Liver (tissue), 9 donors: ENCODE measurements around the gene ALB. TPM values are rescaled to one million over a fixed set of nuclear protein-coding genes. Genes with fewer than 3 reads are reported as not detected.

Experiments used
- DNase-seq: peaks from one replicate; pipeline ENCODE4 v3.0.0-alpha.2; 2017; ENCODE audit warnings: low spot score
- H3K27ac ChIP-seq, 2 donors: one replicate each; pipeline ENCODE4 v1.7.0; 2013; ENCODE audit warnings: inconsistent platforms in 2 of 2, low read length in 2 of 2, control low read depth in 1 of 2, low read depth in 1 of 2, mild to moderate bottlenecking in 1 of 2
- H3K27me3 ChIP-seq, 4 donors: one replicate each; pipeline versions ENCODE4 v1.6.1 to v1.7.0; 2013; ENCODE audit warnings: low read length in 3 of 4, inconsistent platforms in 1 of 4, mild to moderate bottlenecking in 1 of 4, moderate library complexity in 1 of 4; ENCODE audit not compliant: control insufficient read depth in 4 of 4, insufficient read depth in 4 of 4
- H3K36me3 ChIP-seq, 4 donors: one replicate each; pipeline versions ENCODE4 v1.6.1 to v1.7.0; 2013; ENCODE audit warnings: low read length in 3 of 4, mild to moderate bottlenecking in 3 of 4, low read depth in 1 of 4, moderate library complexity in 1 of 4; ENCODE audit not compliant: control insufficient read depth in 4 of 4, insufficient read depth in 3 of 4
- H3K4me1 ChIP-seq, 4 donors: one replicate each; pipeline versions ENCODE4 v1.6.1 to v1.7.0; 2013; ENCODE audit warnings: low read length in 3 of 4, mild to moderate bottlenecking in 3 of 4, moderate library complexity in 1 of 4; ENCODE audit not compliant: control insufficient read depth in 4 of 4, insufficient read depth in 4 of 4
- H3K4me3 ChIP-seq, 3 donors: one replicate each; pipeline versions ENCODE4 v1.6.1 to v1.7.0; 2013; ENCODE audit warnings: low read length in 3 of 3, control low read depth in 1 of 3, low read depth in 1 of 3, mild to moderate bottlenecking in 1 of 3
- H3K9ac ChIP-seq, 2 donors: one replicate each; pipeline ENCODE4 v1.7.0; 2013; ENCODE audit warnings: low read length in 2 of 2, mild to moderate bottlenecking in 2 of 2, moderate library complexity in 2 of 2, control low read depth in 1 of 2, low read depth in 1 of 2
- H3K9me3 ChIP-seq, 4 donors: one replicate each; pipeline versions ENCODE4 v1.6.1 to v1.7.0; 2013; ENCODE audit warnings: low read length in 3 of 4; ENCODE audit not compliant: control insufficient read depth in 4 of 4
- ATF3 ChIP-seq: IDR thresholded peaks from 2 replicates; pipeline ENCODE4 v1.6.1; 2016; ENCODE audit warnings: antibody characterized with exemption
- CTCF ChIP-seq: fragments of 150-350 bp; IDR thresholded peaks from 2 replicates; pipeline ENCODE4 v1.5.1; 2017; ENCODE audit warnings: improper control_type of control experiment, low read depth, low read length; ENCODE audit not compliant: missing input control
- EGR1 ChIP-seq, 2 donors: IDR thresholded peaks; 2 replicates each; pipeline ENCODE4 v1.6.1; 2016 to 2018; ENCODE audit warnings: antibody characterized with exemption in 2 of 2, low read depth in 2 of 2
- FOXA1 ChIP-seq: IDR thresholded peaks from 2 replicates; pipeline ENCODE4 v1.6.1; 2016; ENCODE audit warnings: antibody characterized with exemption
- FOXA2 ChIP-seq: IDR thresholded peaks from 2 replicates; pipeline ENCODE4 v1.6.1; 2016; ENCODE audit warnings: antibody characterized with exemption
- GABPA ChIP-seq, 2 donors: IDR thresholded peaks in 1 of 2; conservative IDR thresholded peaks in 1 of 2; 2 replicates each; pipeline ENCODE4 v1.6.1; 2016; ENCODE audit warnings: antibody characterized with exemption in 2 of 2, mild to moderate bottlenecking in 1 of 2, moderate library complexity in 1 of 2
- HNF4A ChIP-seq, 2 donors: conservative IDR thresholded peaks; 2 replicates each; pipeline ENCODE4 v1.6.1; 2016; ENCODE audit warnings: antibody characterized with exemption in 2 of 2, mild to moderate bottlenecking in 2 of 2
- HNF4G ChIP-seq: IDR thresholded peaks from 2 replicates; pipeline ENCODE4 v1.6.1; 2016; ENCODE audit warnings: antibody characterized with exemption
- JUND ChIP-seq, 2 donors: IDR thresholded peaks; 2 replicates each; pipeline ENCODE4 v1.6.1; 2016; ENCODE audit warnings: antibody characterized with exemption in 2 of 2
- MAX ChIP-seq: IDR thresholded peaks from 2 replicates; pipeline ENCODE4 v1.6.1; 2016; ENCODE audit warnings: antibody characterized with exemption
- NR2F2 ChIP-seq: IDR thresholded peaks from 2 replicates; pipeline ENCODE4 v1.6.1; 2016; ENCODE audit warnings: antibody characterized with exemption
- RAD21 ChIP-seq, 2 donors: IDR thresholded peaks; 2 replicates each; pipeline ENCODE4 v1.6.1; 2016; ENCODE audit warnings: antibody characterized with exemption in 2 of 2, mild to moderate bottlenecking in 2 of 2
- REST ChIP-seq: IDR thresholded peaks from 2 replicates; pipeline ENCODE4 v1.6.1; 2016; ENCODE audit warnings: antibody characterized with exemption, mild to moderate bottlenecking
- RXRA ChIP-seq, 2 donors: IDR thresholded peaks; 2 replicates each; pipeline ENCODE4 v1.6.1; 2017 to 2018; ENCODE audit warnings: antibody characterized with exemption in 2 of 2, mild to moderate bottlenecking in 1 of 2
- SP1 ChIP-seq: IDR thresholded peaks from 2 replicates; pipeline ENCODE4 v1.6.1; 2018; ENCODE audit warnings: antibody characterized with exemption, mild to moderate bottlenecking
- TAF1 ChIP-seq: conservative IDR thresholded peaks from 2 replicates; pipeline ENCODE4 v1.6.1; 2016; ENCODE audit warnings: antibody characterized with exemption, mild to moderate bottlenecking
- YY1 ChIP-seq: IDR thresholded peaks from 2 replicates; pipeline ENCODE4 v1.6.1; 2016; ENCODE audit warnings: antibody characterized with exemption, mild to moderate bottlenecking
- ZBTB33 ChIP-seq: IDR thresholded peaks from 2 replicates; pipeline ENCODE4 v1.6.1; 2016; ENCODE audit warnings: antibody characterized with exemption
- WGBS: extraction: QIAGEN DNeasy Blood & Tissue Kit; methylation state at CpG from one replicate; pipeline ENCODE4 v1.1.7; 2013; 5-methylcytosine and 5-hydroxymethylcytosine counted together
- polyA plus RNA-seq, 2 donors: library from polyadenylated mRNA; stranded (reverse) in 1 of 2; unstranded in 1 of 2; fragments of 200-250 nt in 1 of 2; fragments of >200 nt in 1 of 2; fragmentation: Nextera tagmentation in 1 of 2; extraction: Ambion mirVana in 1 of 2; gene quantifications; one replicate each; pipeline versions ENCODE4 v1.2.1 to v1.2.3, GENCODE V29; 2013 to 2015
- total RNA-seq, 2 donors: library from RNA; depleted of rRNA; stranded (reverse); fragments of >200 nt; gene quantifications; one replicate each; pipeline ENCODE4 v1.2.3, GENCODE V29; 2014
- donor health status: healthy.
- donor health status: healthy.
- donor health status: healthy.
- donor health status: healthy.
- donor health status: healthy.

Gene ALB
- total and polyA plus RNA-seq, 4 donors: 33,161 to 59,987 (median 35,513) TPM

GRCh38 chr4:73451404-73451803, 47.3 kb downstream of the ALB start:
- Histone ChIP-seq H3K9me3 (no peaks in the 10 kb centered on the region), H3K27ac (no peak overlapping the region), H3K36me3 (no peaks in the 10 kb centered on the region), H3K27me3 (no peaks in the 10 kb centered on the region), H3K9ac (no peak overlapping the region), H3K4me1 (peaks cover 0 to 33% (median 11%) of the 10 kb centered on the region in 4 donors), H3K4me3 (no peak overlapping the region)
- DNase-seq: no peak
- 55% methylated on average over 3 of the region's 3 CpGs for WGBS
- no peak for TF ChIP-seq HNF4G
- TF ChIP-seq TAF1: no peak
- TF ChIP-seq REST: no peak
- TF ChIP-seq SP1: peak; percentile 31
- no peak for TF ChIP-seq MAX
- no peak for TF ChIP-seq ZBTB33
- no peak for TF ChIP-seq CTCF
- TF ChIP-seq FOXA1: no peak
- no peak for TF ChIP-seq FOXA2
- TF ChIP-seq GABPA (IDR thresholded peaks at IDR 0.05 in 1 of 2, conservative IDR thresholded peaks at IDR 0.05 in 1 of 2): no peak
- TF ChIP-seq JUND (IDR thresholded peaks at IDR 0.05): no peak
- TF ChIP-seq EGR1 (IDR thresholded peaks at IDR 0.05; ENCODE audit: low read depth in 2 of 2): no peak
- TF ChIP-seq RAD21 (IDR thresholded peaks at IDR 0.05): peak in 1 of 2 donors; percentile 26
- no peak for TF ChIP-seq ATF3
- TF ChIP-seq NR2F2: no peak
- TF ChIP-seq RXRA (IDR thresholded peaks at IDR 0.05): no peak
- peak; percentile 28 for TF ChIP-seq YY1
- TF ChIP-seq HNF4A (conservative IDR thresholded peaks at IDR 0.05): peak in 1 of 2 donors; percentile 23
